IPS DF 6.9 (cell line): ENCODE results near the gene PDE3B.
"Not testable (repeated sequence)": the region's sequence is repeated elsewhere in the genome, so short reads cannot be mapped to it uniquely, and the experiment has no call there.

Source experiments
- DNase-seq: peaks from one replicate; pipeline ENCODE4 v3.0.0-alpha.2; 2013; ENCODE audit warnings: low read depth, low spot score
- H3K27ac ChIP-seq: one replicate; pipeline ENCODE4 v1.5.1; 2013; ENCODE audit warnings: low read length, control low read depth
- H3K27me3 ChIP-seq: 2 replicates; pipeline ENCODE4 v1.6.1; 2013; ENCODE audit warnings: mild to moderate bottlenecking, low read length; ENCODE audit not compliant: control insufficient read depth, insufficient read depth
- H3K36me3 ChIP-seq: 2 replicates; pipeline ENCODE4 v1.6.1; 2013; ENCODE audit warnings: low read length; ENCODE audit not compliant: control insufficient read depth, insufficient read depth
- H3K4me1 ChIP-seq: 2 replicates; pipeline ENCODE4 v1.6.1; 2013; ENCODE audit warnings: low read length; ENCODE audit not compliant: control insufficient read depth, insufficient read depth
- H3K4me3 ChIP-seq: 2 replicates; pipeline ENCODE4 v1.5.1; 2013; ENCODE audit warnings: mild to moderate bottlenecking, low read length
- H3K9me3 ChIP-seq: 2 replicates; pipeline ENCODE4 v1.6.1; 2013; ENCODE audit warnings: low read length, inconsistent platforms; ENCODE audit not compliant: control insufficient read depth, insufficient read depth
- WGBS: extraction: QIAGEN DNeasy Blood & Tissue Kit; methylation state at CpG from one replicate; pipeline ENCODE4 v1.1.7; 2013; ENCODE audit warnings: mixed read lengths, missing lambda C conversion rate; ENCODE audit not compliant: insufficient read length, insufficient coverage; 5-methylcytosine and 5-hydroxymethylcytosine counted together

PDE3B gene

GRCh38 chr11:14676068-14676467 is 32.5 kb downstream of the PDE3B start:
- Histone ChIP-seq H3K36me3 (no peaks in the 10 kb centered on the region), H3K4me3 (no peak overlapping the region), H3K27me3 (no peaks in the 10 kb centered on the region), H3K4me1 (no peaks in the 10 kb centered on the region), H3K9me3 (no peaks in the 10 kb centered on the region), H3K27ac (no peak overlapping the region)
- DNase-seq, result no peak
- WGBS, result no CpG with 5 or more reads among the region's 2 CpGs

GRCh38 chr11:14677146-14677545 is 33.5 kb downstream of the PDE3B start:
- H3K4me1 ChIP-seq, result no peaks in the 10 kb centered on the region
- WGBS, result no CpG with 5 or more reads among the region's 2 CpGs
- no peak overlapping the region for H3K27ac ChIP-seq
- no peaks in the 10 kb centered on the region for H3K36me3 ChIP-seq
- no peaks in the 10 kb centered on the region for H3K27me3 ChIP-seq
- no peak overlapping the region for H3K4me3 ChIP-seq
- H3K9me3 ChIP-seq, result no peaks in the 10 kb centered on the region
- DNase-seq, result no peak

- no peak overlapping the region for H3K27ac ChIP-seq
- no peaks in the 10 kb centered on the region for H3K27me3 ChIP-seq
- H3K4me1 ChIP-seq, result no peaks in the 10 kb centered on the region
- WGBS, result 100% methylated on average over 1 of the region's 2 CpGs
- no peaks in the 10 kb centered on the region for H3K9me3 ChIP-seq
- no peak for DNase-seq
- H3K36me3 ChIP-seq, result no peaks in the 10 kb centered on the region
- no peak overlapping the region for H3K4me3 ChIP-seq
These were observed 34.7 kb downstream of the PDE3B start for GRCh38 chr11:14678350-14678749.

- no CpG with 5 or more reads among the region's 3 CpGs for WGBS
- no peaks in the 10 kb centered on the region for H3K36me3 ChIP-seq
- DNase-seq, result no peak
- H3K4me1 ChIP-seq, result no peaks in the 10 kb centered on the region
- H3K27ac ChIP-seq, result no peak overlapping the region
- H3K4me3 ChIP-seq, result no peak overlapping the region
- H3K9me3 ChIP-seq, result no peaks in the 10 kb centered on the region
- H3K27me3 ChIP-seq, result no peaks in the 10 kb centered on the region
These were observed 36.1 kb downstream of the PDE3B start for GRCh38 chr11:14679662-14680061.

GRCh38 chr11:14684234-14684915 is 40.8 kb downstream of the PDE3B start:
- H3K36me3 ChIP-seq, H3K4me1 ChIP-seq, H3K4me3 ChIP-seq, H3K27me3 ChIP-seq, H3K27ac ChIP-seq, H3K9me3 ChIP-seq, DNase-seq: not testable (repeated sequence)
- WGBS, result no CpG with 5 or more reads among the region's 6 CpGs

- H3K27ac ChIP-seq, result no peak overlapping the region
- H3K27me3 ChIP-seq, result no peaks in the 10 kb centered on the region
- H3K4me1 ChIP-seq, result no peaks in the 10 kb centered on the region
- H3K36me3 ChIP-seq, result no peaks in the 10 kb centered on the region
- H3K9me3 ChIP-seq, result no peaks in the 10 kb centered on the region
- H3K4me3 ChIP-seq, result no peak overlapping the region
- DNase-seq, result no peak
These were observed 43.9 kb downstream of the PDE3B start for GRCh38 chr11:14687456-14687855.

GRCh38 chr11:14687943-14688627 is 44.5 kb downstream of the PDE3B start:
- Histone ChIP-seq H3K36me3 (no peaks in the 10 kb centered on the region), H3K9me3 (no peaks in the 10 kb centered on the region), H3K4me1 (no peaks in the 10 kb centered on the region), H3K27ac (no peak overlapping the region), H3K27me3 (no peaks in the 10 kb centered on the region), H3K4me3 (no peak overlapping the region)
- WGBS, result no CpG with 5 or more reads among the region's 2 CpGs
- no peak for DNase-seq

GRCh38 chr11:14695656-14696055 is 52.1 kb downstream of the PDE3B start:
- not testable (repeated sequence) for H3K27me3 ChIP-seq, H3K27ac ChIP-seq, H3K36me3 ChIP-seq, DNase-seq, H3K9me3 ChIP-seq, H3K4me3 ChIP-seq, H3K4me1 ChIP-seq
- no CpG with 5 or more reads among the region's 2 CpGs for WGBS

- no peak for DNase-seq
- no peaks in the 10 kb centered on the region for H3K4me1 ChIP-seq
- no CpG with 5 or more reads among the region's 1 CpG for WGBS
- no peak overlapping the region for H3K27ac ChIP-seq
- no peaks in the 10 kb centered on the region for H3K9me3 ChIP-seq
- no peak overlapping the region for H3K4me3 ChIP-seq
- no peaks in the 10 kb centered on the region for H3K27me3 ChIP-seq
- H3K36me3 ChIP-seq, result no peaks in the 10 kb centered on the region
These were observed 55.2 kb downstream of the PDE3B start for GRCh38 chr11:14698771-14699170.

- no peaks in the 10 kb centered on the region for H3K36me3 ChIP-seq
- no peak for DNase-seq
- WGBS, result no CpG with 5 or more reads among the region's 1 CpG
- H3K9me3 ChIP-seq, result no peaks in the 10 kb centered on the region
- H3K4me1 ChIP-seq, result no peaks in the 10 kb centered on the region
- H3K4me3 ChIP-seq, result no peak overlapping the region
- no peak overlapping the region for H3K27ac ChIP-seq
- no peaks in the 10 kb centered on the region for H3K27me3 ChIP-seq
These were observed 57.0 kb downstream of the PDE3B start for GRCh38 chr11:14700593-14700992.

GRCh38 chr11:14702760-14703159 is 59.2 kb downstream of the PDE3B start:
- no peak overlapping the region for H3K4me3 ChIP-seq
- WGBS, result no CpG with 5 or more reads among the region's 1 CpG
- no peaks in the 10 kb centered on the region for H3K9me3 ChIP-seq
- H3K27me3 ChIP-seq, result no peaks in the 10 kb centered on the region
- no peaks in the 10 kb centered on the region for H3K36me3 ChIP-seq
- DNase-seq, result no peak
- H3K27ac ChIP-seq, result no peak overlapping the region
- H3K4me1 ChIP-seq, result no peaks in the 10 kb centered on the region
